GM23338 (cell line): ENCODE data around the gene STKLD1. TPM values are rescaled to one million over a fixed set of nuclear protein-coding genes. Genes with fewer than 3 reads are reported as not detected.

Experiments used
- ATAC-seq: fragments of 200-7000 bp; cut with Tn5 transposase; 3 replicates; pipeline ENCODE4 v1.9.1; 2020
- DNase-seq: peaks from one replicate; pipeline ENCODE4 v3.0.0-alpha.2; 2015; ENCODE audit warnings: low spot score
- H2AFZ ChIP-seq: fragments of 200-600 bp; sonication (generic); 2 replicates; pipeline ENCODE4 v1.8.0; 2016; ENCODE audit warnings: antibody characterized with exemption, mild to moderate bottlenecking, moderate library complexity
- H3F3A ChIP-seq: fragments of 200-600 bp; sonication (generic); replicated peaks from 2 replicates; pipeline ENCODE4 v1.8.0; 2017; ENCODE audit warnings: antibody characterized with exemption, mixed run types, low read depth
- H3K27ac ChIP-seq: fragments of 200-600 bp; sonication (generic); 2 replicates; pipeline ENCODE4 v1.6.1; 2016; ENCODE audit warnings: low read depth
- H3K27me3 ChIP-seq: fragments of 200-600 bp; sonication (generic); 2 replicates; pipeline ENCODE4 v1.8.0; 2016; ENCODE audit warnings: mild to moderate bottlenecking, mixed run types, moderate library complexity; ENCODE audit not compliant: insufficient read depth
- H3K36me3 ChIP-seq: fragments of 200-600 bp; sonication (generic); 2 replicates; pipeline ENCODE4 v1.8.0; 2016; ENCODE audit warnings: mild to moderate bottlenecking; ENCODE audit not compliant: insufficient read depth
- H3K4me1 ChIP-seq: fragments of 200-600 bp; sonication (generic); 2 replicates; pipeline ENCODE4 v1.8.0; 2016; ENCODE audit warnings: mild to moderate bottlenecking, moderate library complexity; ENCODE audit not compliant: insufficient read depth
- H3K4me2 ChIP-seq: fragments of 200-600 bp; sonication (generic); 2 replicates; pipeline ENCODE4 v1.7.1; 2017; ENCODE audit warnings: mixed run types
- H3K4me3 ChIP-seq: fragments of 200-600 bp; sonication (generic); 2 replicates; pipeline ENCODE4 v1.6.1; 2016; ENCODE audit warnings: mixed run types
- H3K79me2 ChIP-seq: fragments of 200-600 bp; sonication (generic); replicated peaks from 2 replicates; pipeline ENCODE4 v1.8.0; 2017; ENCODE audit warnings: mild to moderate bottlenecking; ENCODE audit not compliant: insufficient read depth
- H3K9me2 ChIP-seq: fragments of 200-600 bp; sonication (generic); 2 replicates; pipeline ENCODE4 v1.8.0; 2017; ENCODE audit not compliant: insufficient read depth
- H4K20me1 ChIP-seq: fragments of 200-600 bp; sonication (generic); replicated peaks from 2 replicates; pipeline ENCODE4 v1.8.0; 2017; ENCODE audit warnings: mild to moderate bottlenecking; ENCODE audit not compliant: insufficient read depth
- H3K27ac Mint-ChIP-seq: 2 replicates; pipeline ENCODE4 v1.8.0; 2020; ENCODE audit warnings: inconsistent platforms, mild to moderate bottlenecking, moderate library complexity, mixed read lengths
- H3K27me3 Mint-ChIP-seq: 3 replicates; pipeline ENCODE4 v1.8.0; 2022; ENCODE audit warnings: low read depth, mild to moderate bottlenecking, moderate library complexity, mixed read lengths, inconsistent platforms; ENCODE audit not compliant: insufficient read depth, poor library complexity
- H3K36me3 Mint-ChIP-seq: 3 replicates; pipeline ENCODE4 v1.8.0; 2021; ENCODE audit warnings: low read depth, mild to moderate bottlenecking, inconsistent platforms, moderate library complexity, mixed read lengths
- H3K4me1 Mint-ChIP-seq: 3 replicates; pipeline ENCODE4 v1.8.0; 2020; ENCODE audit warnings: mild to moderate bottlenecking, inconsistent platforms, mixed read lengths
- H3K4me3 Mint-ChIP-seq: 3 replicates; pipeline ENCODE4 v1.8.0; 2021; ENCODE audit warnings: moderate library complexity, mild to moderate bottlenecking, inconsistent platforms, mixed read lengths
- H3K9me3 Mint-ChIP-seq: 3 replicates; pipeline ENCODE4 v1.8.0; 2020; ENCODE audit warnings: moderate library complexity, mild to moderate bottlenecking, inconsistent platforms, mixed read lengths
- CTCF ChIP-seq, 2 experiments: fragments of 200-600 bp in 1 of 2; sonication (generic) in 1 of 2; conservative IDR thresholded peaks; 2 replicates each; pipeline versions ENCODE4 v1.5.1 to v1.6.1; 2016 to 2017; ENCODE audit warnings: antibody characterized with exemption in 2 of 2, low read depth in 2 of 2, mild to moderate bottlenecking in 2 of 2, moderate library complexity in 1 of 2
- ETS1 ChIP-seq: IDR thresholded peaks from 2 replicates; pipeline ENCODE4 v1.6.1; 2016; ENCODE audit warnings: antibody characterized with exemption
- EZH2phosphoT487 ChIP-seq: fragments of 200-600 bp; sonication (generic); IDR thresholded peaks from one replicate; pipeline ENCODE4 v1.8.1; 2018; ENCODE audit warnings: antibody characterized with exemption; ENCODE audit not compliant: unreplicated experiment
- JUNB ChIP-seq: IDR thresholded peaks from one replicate; pipeline ENCODE4 v1.6.1; 2016; ENCODE audit warnings: antibody characterized with exemption; ENCODE audit not compliant: unreplicated experiment
- NANOG ChIP-seq: IDR thresholded peaks from 2 replicates; pipeline ENCODE4 v1.6.1; 2016; ENCODE audit warnings: antibody characterized with exemption, borderline replicate concordance
- POLR2AphosphoS5 ChIP-seq: IDR thresholded peaks from 2 replicates; pipeline ENCODE4 v1.6.1; 2016; ENCODE audit warnings: antibody characterized with exemption, low read depth
- STAT1 ChIP-seq: IDR thresholded peaks from one replicate; pipeline ENCODE4 v1.6.1; 2016; ENCODE audit warnings: antibody characterized with exemption; ENCODE audit not compliant: unreplicated experiment
- ZNF462 ChIP-seq: fragments of 250-450 bp; sonication (Bioruptor Pico); IDR thresholded peaks from 2 replicates; pipeline ENCODE4 v1.5.0; 2020; ENCODE audit warnings: mild to moderate bottlenecking, moderate library complexity
- polyA plus RNA-seq: library from polyadenylated mRNA; unstranded; fragments of >200 nt; fragmentation: Nextera tagmentation; extraction: Ambion mirVana; gene quantifications from 2 replicates; pipeline ENCODE4 v1.2.1, GENCODE V29; 2016
- total RNA-seq: library from RNA; depleted of rRNA; stranded (reverse); fragments of >200 nt; shearing (Covaris generic); gene quantifications from 2 replicates; pipeline ENCODE4 v1.2.3, GENCODE V29; 2014

STKLD1 gene
- total and polyA plus RNA-seq, 2 experiments from 2014 or later, result 0.57 TPM; not detected in 1

- Mint-ChIP-seq H3K4me1 (peaks cover 3% of the 10 kb centered on the region; the same call in 2 of the 3 replicates), H3K9me3 (no peaks in the 10 kb centered on the region; the same call in 2 of the 3 replicates), H3K27ac (0 out of 2 replicates have a peak overlapping the region, but pooled peaks have one; percentile 65), H3K27me3 (peaks cover 19% of the 10 kb centered on the region), H3K36me3 (peaks cover 56% of the 10 kb centered on the region), H3K4me3 (no peak overlapping the region)
- Histone ChIP-seq H2AFZ (no peak overlapping the region), H3K27ac (peak overlapping the region; percentile 66; the same call in 1 of the 2 replicates), H3K27me3 (no peaks in the 10 kb centered on the region), H3F3A (0 out of 2 replicates have a peak, but pooled peaks cover 13% of the 10 kb centered on the region), H4K20me1 (no peaks in the 10 kb centered on the region; the same call in 1 of the 2 replicates), H3K79me2 (no peaks in the 10 kb centered on the region), H3K36me3 (peaks cover 6% of the 10 kb centered on the region; the same call in 1 of the 2 replicates), H3K9me2 (no peaks in the 10 kb centered on the region), H3K4me3 (no peak overlapping the region), H3K4me2 (no peak overlapping the region), H3K4me1 (no peaks in the 10 kb centered on the region)
- ATAC-seq (peak; percentile 91), DNase-seq (peak; percentile 83)
- TF ChIP-seq CTCF (conservative IDR thresholded peaks at IDR 0.05; ENCODE audit: low read depth in 2 of 2) (peak; percentile 82 to 95), NANOG (no peak)
Observed at GRCh38 chr9:133406480-133407307, 30.5 kb downstream of the STKLD1 start.

GRCh38 chr9:133408042-133408441, 31.9 kb downstream of the STKLD1 start:
- peaks cover 12% of the 10 kb centered on the region for H3K27me3 Mint-ChIP-seq
- Histone ChIP-seq H3K79me2 (no peaks in the 10 kb centered on the region), H3K27ac (no peak overlapping the region), H3K4me3 (no peak overlapping the region), H2AFZ (no peak overlapping the region), H3F3A (0 out of 2 replicates have a peak, but pooled peaks cover 13% of the 10 kb centered on the region), H3K9me2 (no peaks in the 10 kb centered on the region), H3K4me1 (no peaks in the 10 kb centered on the region), H3K36me3 (peaks cover 9% of the 10 kb centered on the region), H4K20me1 (no peaks in the 10 kb centered on the region; the same call in 1 of the 2 replicates), H3K4me2 (no peak overlapping the region), H3K27me3 (no peaks in the 10 kb centered on the region)
- no peak for ATAC-seq
- peaks cover 69% of the 10 kb centered on the region for H3K36me3 Mint-ChIP-seq
- H3K4me3 Mint-ChIP-seq, result no peak overlapping the region
- no peaks in the 10 kb centered on the region; the same call in 2 of the 3 replicates for H3K9me3 Mint-ChIP-seq
- DNase-seq, result no peak
- H3K4me1 Mint-ChIP-seq, result peaks cover 3% of the 10 kb centered on the region; the same call in 2 of the 3 replicates
- H3K27ac Mint-ChIP-seq, result no peak overlapping the region
- TF ChIP-seq ZNF462 (CRISPR knock-in tag) (no peak), ETS1 (no peak), POLR2AphosphoS5 (no peak), JUNB (no peak), EZH2phosphoT487 (no peak), CTCF (conservative IDR thresholded peaks at IDR 0.05; ENCODE audit: low read depth in 2 of 2) (no peak), STAT1 (no peak)
